Measurements from ENCODE around the gene LONP2.

DNA sequence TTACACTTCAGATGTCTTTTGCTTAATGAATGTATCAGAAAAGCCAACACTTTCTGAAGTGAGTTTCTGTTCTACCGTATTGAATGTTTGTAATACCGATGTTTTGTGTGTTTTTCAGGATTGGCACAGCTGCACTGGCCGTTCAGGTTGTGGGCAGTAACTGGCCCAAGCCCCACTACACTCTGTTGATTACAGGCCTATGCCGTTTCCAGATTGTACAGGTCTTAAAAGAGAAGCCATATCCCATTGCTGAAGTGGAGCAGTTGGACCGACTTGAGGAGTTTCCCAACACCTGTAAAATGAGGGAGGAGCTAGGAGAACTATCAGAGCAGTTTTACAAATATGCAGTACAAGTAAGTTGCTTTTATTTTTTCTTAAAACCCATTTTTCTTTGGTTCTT, 7.9 kb downstream of the LONP2 start:
- TF ChIP-seq, protein P1, sequence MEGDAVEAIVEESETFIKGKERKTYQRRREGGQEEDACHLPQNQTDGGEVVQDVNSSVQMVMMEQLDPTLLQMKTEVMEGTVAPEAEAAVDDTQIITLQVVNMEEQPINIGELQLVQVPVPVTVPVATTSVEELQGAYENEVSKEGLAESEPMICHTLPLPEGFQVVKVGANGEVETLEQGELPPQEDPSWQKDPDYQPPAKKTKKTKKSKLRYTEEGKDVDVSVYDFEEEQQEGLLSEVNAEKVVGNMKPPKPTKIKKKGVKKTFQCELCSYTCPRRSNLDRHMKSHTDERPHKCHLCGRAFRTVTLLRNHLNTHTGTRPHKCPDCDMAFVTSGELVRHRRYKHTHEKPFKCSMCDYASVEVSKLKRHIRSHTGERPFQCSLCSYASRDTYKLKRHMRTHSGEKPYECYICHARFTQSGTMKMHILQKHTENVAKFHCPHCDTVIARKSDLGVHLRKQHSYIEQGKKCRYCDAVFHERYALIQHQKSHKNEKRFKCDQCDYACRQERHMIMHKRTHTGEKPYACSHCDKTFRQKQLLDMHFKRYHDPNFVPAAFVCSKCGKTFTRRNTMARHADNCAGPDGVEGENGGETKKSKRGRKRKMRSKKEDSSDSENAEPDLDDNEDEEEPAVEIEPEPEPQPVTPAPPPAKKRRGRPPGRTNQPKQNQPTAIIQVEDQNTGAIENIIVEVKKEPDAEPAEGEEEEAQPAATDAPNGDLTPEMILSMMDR (IDR thresholded peaks at IDR 0.05) = no peak
- TF ChIP-seq POLR2A (IDR thresholded peaks at IDR 0.05) = no peak
